GM18511 (cell line): Measurements from ENCODE around the gene RAB40C.

Experiments
- ATAC-seq: cut with Tn5 transposase; IDR thresholded peaks from one replicate; pipeline ENCODE4 v1.9.1; 2021; ENCODE audit warnings: mild to moderate bottlenecking, moderate library complexity; ENCODE audit not compliant: unreplicated experiment

The RAB40C gene

DNA sequence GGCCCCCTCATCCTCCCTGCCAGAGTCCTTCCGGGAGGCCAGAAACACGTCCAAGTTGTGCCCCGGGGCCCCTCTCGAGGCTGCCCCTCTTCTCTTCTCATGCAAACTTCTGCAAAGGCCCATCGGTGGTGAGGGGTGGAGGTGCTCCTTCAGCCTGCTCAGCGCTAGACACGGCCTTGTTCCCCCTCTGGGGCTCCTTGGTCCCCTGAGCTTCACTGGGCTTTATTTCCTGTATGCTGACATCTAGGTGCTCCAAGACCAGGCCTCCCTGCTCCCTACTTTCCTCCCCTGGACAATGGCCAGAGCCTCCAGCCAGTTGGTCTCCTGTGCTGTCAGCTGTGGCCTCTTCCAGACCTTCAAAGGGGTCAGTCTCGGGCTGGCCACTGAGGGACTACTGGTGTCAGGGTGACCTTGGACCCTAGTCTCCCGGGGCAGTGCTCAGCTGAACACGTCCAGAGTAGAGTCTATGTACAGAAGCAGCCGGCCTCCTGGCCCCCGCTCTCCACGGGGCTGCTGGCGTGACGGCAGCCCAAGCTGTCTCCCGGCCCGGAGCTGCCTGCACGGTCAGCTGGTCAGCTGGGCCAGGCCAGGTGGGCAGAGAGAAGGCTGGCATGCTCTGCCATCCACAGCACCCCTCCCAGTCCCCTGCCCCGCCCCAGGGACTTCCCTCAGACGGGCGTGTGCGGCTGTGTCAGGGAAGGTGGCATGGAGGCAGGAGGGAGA lies 31.4 kb upstream of the RAB40C start:
- ATAC-seq = no peak

DNA sequence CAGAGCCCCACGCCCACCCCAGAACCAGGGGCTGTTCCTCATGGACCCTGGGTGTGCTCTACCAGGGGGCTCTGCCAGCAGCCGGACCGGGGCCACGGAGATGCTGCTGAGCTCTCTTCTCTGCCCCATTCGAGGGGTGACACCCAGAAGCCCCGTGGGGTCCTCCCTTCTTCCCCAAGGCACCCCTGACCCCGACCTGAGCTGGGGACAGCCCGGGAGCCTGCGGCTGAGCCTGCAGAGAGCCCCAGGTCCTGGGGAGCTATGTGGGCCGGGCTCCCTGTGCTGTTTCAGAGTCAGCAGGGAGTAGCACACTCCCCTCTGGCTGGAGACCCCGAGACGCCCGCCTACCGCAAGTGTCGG lies 30.9 kb upstream of the RAB40C start:
- ATAC-seq = no peak

DNA sequence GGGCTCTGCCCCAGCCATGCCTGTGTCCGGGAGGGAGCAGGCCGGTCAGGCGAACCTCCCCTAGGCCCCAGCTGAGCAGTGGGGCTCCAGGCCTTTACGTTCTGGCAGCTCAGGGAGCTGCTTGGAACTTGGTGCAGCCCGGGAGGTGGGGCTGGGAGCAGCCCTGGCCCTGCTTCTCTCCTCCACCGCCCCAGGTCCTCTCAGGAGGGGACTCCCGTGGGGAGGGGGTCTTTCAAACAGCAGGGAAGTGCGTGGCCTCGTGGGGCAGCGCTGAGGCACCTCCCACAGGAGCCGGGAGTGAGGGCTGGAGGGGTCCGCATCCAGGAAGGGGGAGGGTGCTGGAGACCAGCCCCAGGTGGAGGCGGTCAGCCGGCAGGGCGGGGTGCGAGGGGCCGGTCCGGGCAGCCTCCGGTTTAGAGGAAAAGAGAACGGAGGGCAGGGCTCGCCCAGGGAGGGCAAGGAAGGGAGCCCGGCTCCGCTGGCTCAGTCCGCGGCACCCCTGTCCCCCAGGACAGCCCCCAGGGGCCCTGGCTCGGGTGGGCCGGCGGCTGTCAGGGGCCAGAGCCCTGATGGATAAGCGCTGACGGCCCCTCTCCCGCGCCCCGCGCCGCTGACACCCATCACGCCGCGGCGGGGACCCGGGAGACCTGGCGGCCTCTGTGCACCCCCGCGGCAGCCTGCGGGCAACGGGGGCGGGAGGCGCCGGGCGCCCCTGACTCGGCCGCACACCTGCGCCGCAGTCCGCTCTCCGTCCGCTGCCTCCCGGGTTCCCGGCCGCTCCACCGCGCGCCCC lies 30.3 kb upstream of the RAB40C start:
- no peak for ATAC-seq

GRCh38 chr16:560204-560700 lies 29.6 kb upstream of the RAB40C start, which contains the start of gene PRR35:
PRR35 (plus strand) TSS chr16:560394; CDS start chr16:563295, 2,901 bp downstream.
- no peak for ATAC-seq

DNA sequence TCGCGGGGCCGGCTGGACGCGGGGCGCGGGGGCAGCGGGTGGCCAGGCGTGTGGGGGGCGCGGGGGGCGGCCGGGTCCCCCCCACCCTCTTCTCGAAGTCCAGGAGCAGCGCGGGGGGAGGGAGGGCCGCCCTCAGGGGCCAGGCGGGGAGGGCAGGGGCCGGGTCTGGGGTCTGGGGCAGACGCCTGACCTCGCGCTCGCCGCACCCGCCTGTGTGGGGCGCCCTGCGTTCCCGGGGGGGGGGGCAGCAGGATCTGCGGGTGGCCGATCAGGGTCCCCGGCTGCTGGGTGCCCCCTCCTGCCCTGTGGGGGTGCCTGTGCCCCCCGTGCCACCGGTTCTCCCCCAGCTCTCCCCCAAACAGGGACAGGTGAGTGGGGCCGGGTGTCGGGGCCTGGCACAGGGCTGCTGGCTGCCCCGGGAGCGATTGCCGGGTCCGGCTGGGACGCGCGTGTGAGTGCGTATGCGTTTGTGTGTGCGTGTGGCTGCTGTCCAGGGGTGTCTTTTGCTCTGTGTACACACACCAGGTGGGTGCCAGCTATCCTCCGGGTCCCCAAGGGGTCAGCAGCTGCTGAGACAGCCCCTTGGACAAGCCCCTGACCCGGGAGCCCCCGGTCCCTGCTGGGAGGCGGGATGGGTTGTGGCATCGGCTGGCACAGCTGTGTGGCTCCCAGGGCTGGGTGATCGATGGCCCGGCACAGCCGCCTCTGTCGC lies 29.0 kb upstream of the RAB40C start:
- no peak for ATAC-seq

DNA sequence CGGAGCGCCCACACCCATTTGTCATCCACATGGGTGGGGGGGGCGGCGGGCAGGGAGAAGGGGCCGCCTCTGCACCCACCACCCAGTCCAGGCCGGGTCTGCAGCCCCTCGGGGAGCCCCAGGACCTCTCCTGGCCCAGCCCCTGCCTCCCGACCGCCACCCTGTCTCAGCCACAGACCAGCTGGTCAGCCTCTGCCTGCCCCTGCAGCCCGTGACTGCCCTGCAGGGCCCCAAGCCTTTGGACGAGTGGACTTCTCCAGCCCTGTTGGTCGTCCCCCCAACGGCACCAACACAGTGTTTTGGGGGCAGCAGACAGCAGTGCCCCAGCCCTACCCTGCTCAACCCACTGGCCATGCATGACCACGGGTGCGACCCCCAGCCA lies 28.5 kb upstream of the RAB40C start:
- ATAC-seq = no peak

DNA sequence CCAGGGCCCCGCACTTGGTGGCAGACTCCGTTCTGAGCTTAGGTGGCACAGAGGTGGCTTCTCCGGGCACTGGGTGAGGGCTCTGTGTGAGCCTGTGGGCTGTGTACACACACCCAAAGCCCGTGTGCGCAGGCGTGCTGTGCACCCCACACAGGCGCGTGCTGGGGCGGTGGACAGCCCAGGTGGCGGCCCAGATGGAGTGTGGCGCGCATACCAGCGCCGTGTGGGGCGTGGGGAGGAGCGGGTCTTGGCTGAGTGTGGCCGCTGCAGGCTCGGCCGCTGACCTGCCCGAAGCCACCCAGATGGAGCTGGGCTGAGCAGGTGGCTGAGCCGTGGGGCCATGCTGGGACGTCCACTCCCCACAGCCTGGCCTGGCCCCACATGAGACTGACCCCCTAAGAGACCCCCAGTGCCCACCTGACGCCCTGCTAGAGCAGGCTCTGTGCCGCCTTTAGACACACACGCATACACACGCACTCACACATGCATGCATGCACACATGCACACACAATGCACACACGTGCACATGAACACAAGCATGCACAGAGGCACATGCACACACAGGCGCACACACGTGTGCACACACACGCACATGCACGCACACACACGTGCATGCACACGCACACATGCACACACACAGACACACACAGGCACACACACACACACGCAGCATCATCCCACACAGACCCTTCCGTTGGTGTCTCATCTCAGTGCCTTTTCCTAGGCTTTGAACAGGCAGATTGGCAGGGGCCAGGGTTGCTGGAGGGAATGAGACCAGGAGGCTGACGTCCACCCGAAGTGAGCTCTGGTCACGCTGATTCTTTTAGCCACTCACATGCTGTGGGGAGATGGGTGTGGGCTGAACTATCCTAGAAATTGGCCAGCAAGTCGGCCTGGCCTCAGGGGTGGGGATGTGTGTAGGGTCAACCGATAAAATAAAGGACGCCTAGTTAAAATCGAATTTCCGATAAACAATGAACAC lies 27.6 kb upstream of the RAB40C start:
- no peak for ATAC-seq

GRCh38 chr16:563072-563644 lies 26.7 kb upstream of the RAB40C start:
- ATAC-seq = no peak

- no peak for ATAC-seq
These were observed 25.0 kb upstream of the RAB40C start for GRCh38 chr16:564690-565418.

- no peak for ATAC-seq
These were observed 24.2 kb upstream of the RAB40C start for GRCh38 chr16:565419-566330.

DNA sequence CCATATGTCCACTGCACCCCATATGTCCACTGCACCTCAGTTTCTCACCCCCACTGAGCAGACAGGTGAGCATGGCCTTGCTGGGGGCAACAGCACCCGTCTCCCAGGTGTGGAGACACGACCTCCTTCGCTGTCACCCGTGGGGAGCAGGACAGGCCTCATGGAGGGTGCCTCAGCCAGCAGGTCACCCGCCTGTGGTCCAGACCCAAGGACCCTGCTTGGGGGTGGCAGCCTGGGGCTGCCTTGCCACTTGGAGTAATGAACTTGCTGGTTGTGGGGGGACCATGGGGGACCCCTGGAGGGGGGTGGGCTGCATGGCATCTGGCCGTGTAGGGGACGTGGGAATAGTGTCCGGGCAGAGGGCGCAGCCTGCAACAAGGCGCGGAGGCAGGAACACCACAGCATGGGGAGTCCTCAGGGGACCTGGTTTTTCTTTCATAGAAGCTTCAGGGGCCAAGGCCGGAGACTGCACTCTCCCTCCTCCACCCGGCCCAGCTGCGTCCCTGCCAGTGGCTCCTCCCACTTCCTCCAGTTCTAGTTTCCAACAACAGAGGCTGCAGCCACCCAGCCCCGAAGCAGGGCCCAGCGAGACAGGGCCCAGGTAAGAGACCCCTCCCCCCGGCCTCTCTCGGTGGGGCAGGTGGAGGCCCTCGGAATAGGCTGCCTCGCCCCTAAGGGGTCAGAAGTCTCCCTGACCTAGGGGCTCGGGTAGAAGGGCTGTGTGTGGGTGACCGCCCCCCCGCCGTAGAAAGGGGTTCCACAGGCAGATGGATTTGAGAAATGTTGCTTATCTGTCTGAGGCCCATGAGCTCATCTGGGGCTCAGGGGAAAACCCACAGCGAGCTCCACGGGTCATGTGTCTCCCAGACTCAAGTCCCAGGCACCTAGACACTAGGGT lies 23.1 kb upstream of the RAB40C start, which contains the start of gene NHLRC4:
Gene NHLRC4 (plus strand): TSS at position 531 of the 898 bp plus-strand sequence. CDS start 1,043 bp downstream, outside the sequence.
- ATAC-seq = peak; percentile 65

GRCh38 chr16:567373-568256 lies 22.3 kb upstream of the RAB40C start:
- no peak for ATAC-seq

DNA sequence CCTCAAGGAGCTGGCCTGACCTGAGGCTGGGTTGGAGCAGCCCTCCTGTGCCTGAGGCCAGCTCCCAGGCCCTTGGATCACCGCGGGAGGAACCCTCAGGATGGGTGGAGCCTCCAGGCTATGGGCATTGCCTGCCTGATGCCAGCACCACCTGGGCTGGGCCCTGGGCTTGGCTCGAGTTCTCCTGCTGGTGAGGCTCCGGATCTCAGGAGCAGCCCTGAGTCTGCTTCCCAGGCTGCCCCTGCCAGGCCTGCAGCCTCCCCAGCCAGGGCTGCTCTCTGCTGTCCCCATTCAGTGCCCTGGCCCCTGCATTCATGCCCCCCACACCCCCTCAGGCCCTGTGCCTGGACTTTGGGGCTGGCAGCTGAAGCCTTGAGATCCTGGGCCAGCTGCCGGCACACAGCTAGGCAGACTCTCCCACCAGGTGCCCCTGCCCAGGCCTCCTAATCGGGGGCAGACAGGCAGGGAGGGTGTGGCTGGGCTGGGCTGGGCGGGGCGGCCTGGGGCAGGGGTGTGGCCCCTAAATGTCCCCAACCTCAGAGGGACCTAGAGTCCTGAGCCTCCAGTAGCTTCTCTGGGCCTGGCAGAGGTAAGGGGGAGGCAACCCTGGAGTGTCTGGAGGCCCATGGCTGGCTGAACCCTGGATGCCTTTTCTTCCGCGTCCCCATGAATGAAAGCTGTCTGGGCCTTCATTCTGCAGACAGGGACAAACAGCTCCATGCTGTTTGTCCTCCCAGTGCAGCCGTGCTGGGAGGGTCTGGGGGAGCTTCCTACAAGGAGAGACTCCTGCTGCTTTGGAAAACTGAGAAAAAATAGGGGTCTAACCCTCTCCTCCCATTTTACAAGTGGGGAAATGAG lies 21.2 kb upstream of the RAB40C start:
- ATAC-seq = no peak

- no peak for ATAC-seq
These were observed 20.2 kb upstream of the RAB40C start, which contains the start of gene PIGQ for GRCh38 chr16:569445-570254. PIGQ (plus strand) TSS chr16:569968; CDS start chr16:574075, 4,107 bp downstream.
